ENCODE data around the gene ZNF526.
"Not testable (repeated sequence)": the region's sequence is repeated elsewhere in the genome, so short reads cannot be mapped to it uniquely, and the experiment has no call there.

ZNF526 gene

GRCh38 chr19:42266105-42266504 lies 46.0 kb downstream of the ZNF526 start:
- DNase-seq (ENCODE audit: low read depth) = not testable (repeated sequence)

DNA sequence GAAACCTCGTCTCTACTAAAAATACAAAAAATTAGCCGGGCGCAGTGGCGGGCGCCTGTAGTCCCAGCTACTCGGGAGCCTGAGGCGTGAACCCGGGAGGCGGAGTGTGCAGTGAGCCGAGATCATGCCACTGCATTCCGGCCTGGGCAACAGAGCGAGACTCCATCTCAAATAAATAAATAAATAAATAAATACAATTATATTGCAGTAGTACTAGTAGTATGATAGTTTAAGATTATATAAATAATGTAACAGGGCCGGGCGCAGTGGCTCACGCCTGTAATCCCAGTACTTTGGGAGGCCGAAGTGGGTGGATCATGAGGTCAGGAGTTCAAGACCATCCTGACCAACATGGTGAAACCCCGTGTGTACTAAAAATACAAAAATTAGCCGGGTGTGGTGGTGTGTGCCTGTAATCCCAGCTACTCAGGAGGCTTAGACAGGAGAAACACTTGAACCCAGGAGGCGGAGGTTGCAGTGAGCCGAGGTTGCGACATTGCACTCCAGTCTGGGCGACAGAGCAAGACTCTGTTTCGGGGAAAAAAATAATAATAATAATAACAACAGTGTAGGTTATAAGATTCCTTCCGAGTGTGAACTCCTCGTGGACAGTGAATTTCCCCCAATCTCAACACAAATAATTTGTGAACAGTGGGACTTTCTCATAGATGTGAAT lies 47.0 kb downstream of the ZNF526 start:
- not testable (repeated sequence) for DNase-seq (ENCODE audit: low read depth)

- peak; percentile 48 for DNase-seq (ENCODE audit: low read depth)
Observed at GRCh38 chr19:42267644-42268141, 47.6 kb downstream of the ZNF526 start.

GRCh38 chr19:42268142-42268703 lies 48.1 kb downstream of the ZNF526 start:
- peak; percentile 99 for DNase-seq (ENCODE audit: low read depth)

- peak; percentile 100 for DNase-seq (ENCODE audit: low read depth)
Observed at GRCh38 chr19:42268704-42269477, 48.8 kb downstream of the ZNF526 start, which contains the start of gene CIC. TSS of gene CIC (plus strand) at chr19:42269252. CDS start at chr19:42271784, 2,532 bp downstream.

- no peak for DNase-seq (ENCODE audit: low read depth)
Observed at GRCh38 chr19:42269478-42270345, 49.6 kb downstream of the ZNF526 start.

DNA sequence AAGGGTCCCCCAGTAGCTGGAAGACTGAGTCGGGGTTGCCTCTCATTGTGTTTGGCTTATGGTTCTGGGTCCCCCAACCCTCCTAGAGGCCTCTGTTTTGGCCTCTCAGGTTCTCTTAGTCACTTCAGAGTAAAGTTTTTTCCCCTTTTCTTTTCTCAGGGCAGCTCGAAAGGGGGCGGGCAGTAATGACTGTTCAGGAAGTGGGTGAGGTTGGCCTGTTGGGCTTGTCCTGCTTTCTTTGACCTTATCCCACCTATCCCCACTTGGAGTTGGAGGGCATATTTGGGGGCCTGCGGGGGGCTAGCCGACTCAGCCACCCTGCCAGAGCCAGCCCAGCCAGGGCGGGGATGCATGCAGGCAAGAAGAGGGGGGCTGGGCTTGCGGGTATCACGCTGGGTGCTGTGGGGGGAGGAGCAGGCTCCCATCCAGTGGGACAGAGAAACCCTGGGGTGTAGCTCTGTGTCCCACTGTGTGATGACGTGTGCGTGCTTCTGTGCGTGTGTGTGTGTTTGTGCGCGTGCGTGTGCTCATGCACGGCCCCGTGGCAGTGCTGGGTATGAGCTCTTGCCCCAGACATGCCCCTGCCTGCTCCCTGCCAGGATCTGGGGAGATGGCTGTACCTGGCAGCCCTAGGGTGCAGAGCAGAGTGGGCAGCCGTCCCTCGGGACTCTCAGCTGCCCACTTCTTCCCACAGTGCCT lies 50.4 kb downstream of the ZNF526 start:
- DNase-seq (ENCODE audit: low read depth) = peak; percentile 66

DNA sequence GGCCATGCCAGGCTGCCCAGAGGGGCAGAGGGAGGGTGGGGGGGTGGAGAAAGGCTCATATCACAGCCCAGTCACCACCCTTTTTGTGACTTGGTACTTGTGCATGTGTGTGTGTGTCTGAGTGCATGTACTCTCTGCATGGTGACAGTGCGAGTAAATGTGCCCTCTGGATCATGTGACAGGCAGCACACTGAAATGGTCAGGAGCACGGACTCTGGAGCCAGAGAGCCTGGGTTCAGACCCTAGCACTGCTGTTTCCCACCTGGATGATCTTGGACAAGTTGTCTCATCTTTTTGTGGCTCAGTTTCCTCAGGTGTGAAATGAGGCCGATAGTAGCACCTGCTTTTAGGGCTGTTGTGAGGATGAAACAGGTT lies 50.9 kb downstream of the ZNF526 start:
- DNase-seq (ENCODE audit: low read depth) = no peak

DNA sequence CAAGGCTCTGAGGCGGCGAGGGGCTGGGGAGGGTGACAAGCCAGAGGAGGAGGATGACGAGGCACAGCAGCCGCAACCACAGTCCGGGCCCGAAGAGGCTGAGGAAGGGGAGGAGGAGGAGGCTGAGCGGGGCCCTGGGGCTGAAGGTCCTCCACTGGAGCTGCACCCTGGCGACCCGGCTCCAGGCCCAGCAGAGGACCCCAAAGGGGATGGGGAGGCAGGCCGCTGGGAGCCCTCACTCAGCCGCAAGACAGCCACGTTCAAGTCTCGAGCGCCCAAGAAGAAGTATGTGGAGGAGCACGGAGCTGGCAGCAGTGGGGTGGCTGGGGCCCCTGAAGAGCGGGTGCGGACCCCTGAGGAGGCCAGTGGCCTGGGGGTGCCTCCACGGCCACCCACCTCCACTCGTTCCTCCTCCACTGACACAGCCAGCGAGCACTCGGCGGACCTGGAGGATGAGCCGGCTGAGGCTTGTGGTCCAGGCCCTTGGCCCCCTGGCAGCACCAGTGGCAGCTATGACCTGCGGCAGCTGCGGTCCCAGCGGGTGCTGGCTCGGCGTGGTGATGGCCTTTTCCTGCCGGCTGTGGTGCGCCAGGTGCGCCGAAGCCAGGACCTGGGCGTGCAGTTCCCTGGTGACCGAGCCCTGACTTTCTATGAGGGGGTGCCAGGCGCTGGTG lies 51.9 kb downstream of the ZNF526 start:
- DNase-seq (ENCODE audit: low read depth) = no peak

GRCh38 chr19:42272535-42272897 lies 52.4 kb downstream of the ZNF526 start:
- DNase-seq (ENCODE audit: low read depth) = no peak

- no peak for DNase-seq (ENCODE audit: low read depth)
Observed at GRCh38 chr19:42272989-42273406, 52.9 kb downstream of the ZNF526 start.

GRCh38 chr19:42273407-42274064 lies 53.4 kb downstream of the ZNF526 start:
- no peak for DNase-seq (ENCODE audit: low read depth)

DNA sequence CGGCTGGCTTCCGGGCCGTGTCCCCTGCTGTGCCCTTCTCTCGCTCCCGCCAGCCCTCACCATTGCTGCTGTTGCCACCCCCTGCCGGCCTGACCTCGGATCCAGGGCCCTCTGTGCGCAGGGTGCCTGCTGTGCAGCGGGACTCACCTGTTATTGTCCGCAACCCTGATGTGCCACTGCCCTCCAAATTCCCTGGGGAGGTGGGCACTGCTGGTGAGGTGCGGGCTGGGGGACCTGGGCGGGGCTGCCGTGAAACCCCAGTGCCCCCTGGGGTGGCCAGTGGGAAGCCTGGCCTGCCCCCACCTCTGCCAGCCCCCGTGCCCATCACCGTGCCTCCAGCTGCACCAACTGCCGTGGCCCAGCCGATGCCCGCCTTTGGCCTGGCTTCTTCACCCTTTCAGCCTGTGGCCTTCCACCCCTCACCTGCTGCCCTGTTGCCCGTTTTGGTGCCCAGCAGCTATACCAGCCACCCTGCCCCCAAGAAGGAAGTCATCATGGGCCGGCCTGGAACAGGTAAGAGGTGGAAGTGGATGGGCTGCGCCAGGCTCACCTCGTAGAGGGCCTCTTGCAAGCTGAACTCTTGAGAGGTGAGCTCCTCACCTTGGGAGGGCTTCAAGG lies 54.1 kb downstream of the ZNF526 start:
- no peak for DNase-seq (ENCODE audit: low read depth)

DNA sequence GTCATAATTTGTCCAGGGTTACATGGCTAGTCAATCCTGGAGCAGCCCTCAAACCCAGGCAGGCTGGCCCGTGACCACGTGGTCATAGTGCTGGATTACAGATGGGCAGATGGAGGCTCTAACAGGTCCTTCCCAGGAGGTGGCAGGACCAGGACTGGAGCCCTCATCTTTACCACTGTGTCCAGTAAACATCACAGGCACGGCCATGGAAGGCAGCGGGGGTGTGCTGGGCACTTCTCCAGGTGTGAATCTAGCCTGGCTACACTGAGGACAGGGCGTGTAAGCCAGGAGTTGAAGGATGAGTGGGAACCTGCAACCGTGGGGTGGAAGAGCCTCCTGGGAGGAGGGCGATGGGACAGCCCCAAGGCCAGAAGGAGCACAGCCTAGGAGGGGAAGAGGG lies 55.0 kb downstream of the ZNF526 start:
- DNase-seq (ENCODE audit: low read depth) = no peak

DNA sequence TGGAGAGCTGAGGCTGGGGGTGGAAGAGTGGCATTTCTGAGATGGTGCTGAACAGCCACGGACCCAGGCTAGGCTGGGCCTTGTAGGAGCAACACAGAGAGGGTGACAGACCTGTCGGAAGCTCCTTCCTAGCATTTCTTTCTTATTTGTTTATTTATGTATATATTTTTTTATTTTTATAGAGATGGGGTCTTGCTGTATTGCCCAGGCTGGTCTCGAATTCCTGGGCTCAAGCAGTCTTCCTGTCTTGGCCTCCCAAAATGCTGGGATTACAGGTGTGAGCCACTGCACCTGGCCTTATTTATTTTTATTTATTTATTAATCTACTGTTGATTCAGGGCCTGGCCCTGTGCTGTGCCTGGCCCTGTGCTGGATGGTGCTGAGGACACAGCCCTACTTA lies 55.4 kb downstream of the ZNF526 start:
- no peak for DNase-seq (ENCODE audit: low read depth)

- no peak for DNase-seq (ENCODE audit: low read depth)
Observed at GRCh38 chr19:42276284-42276683, 56.2 kb downstream of the ZNF526 start.

GRCh38 chr19:42276821-42277220 lies 56.7 kb downstream of the ZNF526 start:
- DNase-seq (ENCODE audit: low read depth) = no peak

Data from iris pigment epithelial cell (primary cell).